HFFc6 (cell line): ENCODE results near the gene CSRNP3. TPM values are rescaled to one million over a fixed set of nuclear protein-coding genes. Genes with fewer than 3 reads are reported as not detected.

Experiments used
- DNase-seq: peaks from one replicate; pipeline ENCODE4 v3.0.0-alpha.2; 2018
- H3K27ac Mint-ChIP-seq: 2 replicates; pipeline ENCODE4 v1.8.0; 2020; ENCODE audit warnings: mild to moderate bottlenecking, mixed read lengths
- H3K27me3 Mint-ChIP-seq: 2 replicates; pipeline ENCODE4 v1.8.0; 2021; ENCODE audit warnings: mild to moderate bottlenecking, moderate library complexity, mixed read lengths; ENCODE audit not compliant: insufficient read depth
- H3K36me3 Mint-ChIP-seq: 2 replicates; pipeline ENCODE4 v1.8.0; 2021; ENCODE audit warnings: low read depth, mixed read lengths
- H3K4me1 Mint-ChIP-seq: 2 replicates; pipeline ENCODE4 v1.8.0; 2020; ENCODE audit warnings: low read depth, mixed read lengths
- H3K4me3 Mint-ChIP-seq: 2 replicates; pipeline ENCODE4 v1.8.0; 2020; ENCODE audit warnings: mild to moderate bottlenecking, moderate library complexity, mixed read lengths
- H3K9me3 Mint-ChIP-seq: 2 replicates; pipeline ENCODE4 v1.8.0; 2020; ENCODE audit warnings: mild to moderate bottlenecking, mixed read lengths
- total RNA-seq, 6 experiments: library from RNA; stranded (reverse); fragmentation: NEBNext Ultra II Directional; extraction: Animal tissue kit (Norgen Biotek cat#: 25700); gene quantifications; 2 replicates in 1 of 6; 3 replicates in 5 of 6; pipeline ENCODE4 v1.2.3, GENCODE V29; 2021
- TF ChIP-seq, protein P1 (sequence below): fragments of 200-600 bp; sonication (generic); IDR thresholded peaks from 2 replicates; pipeline ENCODE4 v1.5.0; 2021; ENCODE audit warnings: antibody characterized with exemption, mild to moderate bottlenecking

CSRNP3 gene
- total RNA-seq, 6 experiments from 2014 or later, result 0.02 to 0.79 (median 0.31) TPM; not detected in 2

DNA sequence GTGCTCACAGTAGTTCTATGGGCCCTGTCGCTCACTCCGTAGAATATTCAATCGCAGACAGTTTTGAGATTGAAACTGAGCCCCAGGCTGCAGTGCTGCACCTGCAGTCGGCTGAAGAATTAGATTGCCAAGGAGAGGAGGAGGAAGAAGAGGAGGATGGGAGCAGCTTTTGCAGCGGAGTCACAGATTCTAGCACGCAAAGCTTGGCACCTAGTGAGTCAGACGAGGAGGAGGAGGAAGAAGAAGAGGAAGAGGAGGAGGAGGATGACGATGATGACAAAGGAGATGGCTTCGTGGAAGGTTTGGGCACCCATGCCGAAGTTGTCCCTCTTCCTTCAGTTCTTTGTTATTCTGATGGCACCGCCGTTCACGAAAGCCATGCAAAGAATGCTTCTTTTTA lies 209.4 kb downstream of the CSRNP3 start:
- no peak for DNase-seq
- Mint-ChIP-seq H3K27ac (no peak overlapping the region), H3K4me3 (no peak overlapping the region), H3K9me3 (peaks cover 15% of the 10 kb centered on the region; the same call in 1 of the 2 replicates), H3K27me3 (peaks cover 2% of the 10 kb centered on the region; the same call in 1 of the 2 replicates), H3K36me3 (no peaks in the 10 kb centered on the region), H3K4me1 (no peaks in the 10 kb centered on the region)
- TF ChIP-seq, protein P1, sequence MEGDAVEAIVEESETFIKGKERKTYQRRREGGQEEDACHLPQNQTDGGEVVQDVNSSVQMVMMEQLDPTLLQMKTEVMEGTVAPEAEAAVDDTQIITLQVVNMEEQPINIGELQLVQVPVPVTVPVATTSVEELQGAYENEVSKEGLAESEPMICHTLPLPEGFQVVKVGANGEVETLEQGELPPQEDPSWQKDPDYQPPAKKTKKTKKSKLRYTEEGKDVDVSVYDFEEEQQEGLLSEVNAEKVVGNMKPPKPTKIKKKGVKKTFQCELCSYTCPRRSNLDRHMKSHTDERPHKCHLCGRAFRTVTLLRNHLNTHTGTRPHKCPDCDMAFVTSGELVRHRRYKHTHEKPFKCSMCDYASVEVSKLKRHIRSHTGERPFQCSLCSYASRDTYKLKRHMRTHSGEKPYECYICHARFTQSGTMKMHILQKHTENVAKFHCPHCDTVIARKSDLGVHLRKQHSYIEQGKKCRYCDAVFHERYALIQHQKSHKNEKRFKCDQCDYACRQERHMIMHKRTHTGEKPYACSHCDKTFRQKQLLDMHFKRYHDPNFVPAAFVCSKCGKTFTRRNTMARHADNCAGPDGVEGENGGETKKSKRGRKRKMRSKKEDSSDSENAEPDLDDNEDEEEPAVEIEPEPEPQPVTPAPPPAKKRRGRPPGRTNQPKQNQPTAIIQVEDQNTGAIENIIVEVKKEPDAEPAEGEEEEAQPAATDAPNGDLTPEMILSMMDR, result no peak

DNA sequence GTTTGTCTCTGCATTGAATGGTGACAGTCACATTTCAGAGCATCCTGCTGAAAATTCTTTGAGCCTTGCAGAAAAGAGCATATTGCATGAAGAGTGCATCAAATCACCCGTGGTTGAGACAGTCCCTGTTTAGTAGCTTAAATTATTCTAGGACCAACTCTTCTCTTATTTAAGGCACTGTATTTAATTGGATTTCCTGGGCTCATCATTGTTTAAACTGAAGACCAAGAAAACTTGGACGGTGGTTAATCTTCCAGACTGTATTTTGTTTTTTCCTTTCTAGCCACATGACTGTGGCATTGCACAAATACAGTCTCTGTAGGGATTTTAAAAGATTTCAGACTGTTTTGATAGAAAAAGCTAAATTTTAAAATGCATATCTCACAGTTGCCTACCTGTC lies 210.1 kb downstream of the CSRNP3 start:
- Mint-ChIP-seq H3K27me3 (peaks cover 2% of the 10 kb centered on the region; the same call in 1 of the 2 replicates), H3K27ac (no peak overlapping the region), H3K9me3 (peaks cover 15% of the 10 kb centered on the region; the same call in 1 of the 2 replicates), H3K4me1 (no peaks in the 10 kb centered on the region), H3K4me3 (no peak overlapping the region), H3K36me3 (no peaks in the 10 kb centered on the region)
- TF ChIP-seq, protein P1, result no peak
- no peak for DNase-seq

DNA sequence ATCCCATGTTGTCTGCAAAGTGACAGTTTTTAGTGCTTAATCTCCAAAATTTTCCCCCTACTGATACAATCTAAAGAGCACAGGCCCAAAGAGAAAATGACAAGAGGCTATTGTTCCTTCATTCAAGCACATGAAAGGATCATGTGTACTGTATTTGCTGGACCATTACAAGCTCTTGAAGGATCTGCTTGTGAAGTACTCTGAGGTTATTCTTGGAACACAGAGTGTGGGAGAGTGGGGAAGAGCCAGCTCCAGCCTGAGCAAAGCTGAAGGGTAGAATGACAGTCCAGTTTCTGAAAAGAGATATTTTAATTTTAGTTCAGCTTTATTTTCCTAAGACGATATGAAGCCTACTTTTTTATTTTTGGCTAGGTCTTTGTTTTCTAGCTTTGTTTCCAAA lies 212.3 kb downstream of the CSRNP3 start:
- H3K36me3 Mint-ChIP-seq, result no peaks in the 10 kb centered on the region
- H3K27ac Mint-ChIP-seq, result no peak overlapping the region
- no peak overlapping the region for H3K4me3 Mint-ChIP-seq
- TF ChIP-seq, protein P1, result no peak
- DNase-seq, result no peak
- H3K27me3 Mint-ChIP-seq, result peaks cover 2% of the 10 kb centered on the region; the same call in 1 of the 2 replicates
- no peaks in the 10 kb centered on the region for H3K4me1 Mint-ChIP-seq
- H3K9me3 Mint-ChIP-seq, result peaks cover 10% of the 10 kb centered on the region; the same call in 1 of the 2 replicates

DNA sequence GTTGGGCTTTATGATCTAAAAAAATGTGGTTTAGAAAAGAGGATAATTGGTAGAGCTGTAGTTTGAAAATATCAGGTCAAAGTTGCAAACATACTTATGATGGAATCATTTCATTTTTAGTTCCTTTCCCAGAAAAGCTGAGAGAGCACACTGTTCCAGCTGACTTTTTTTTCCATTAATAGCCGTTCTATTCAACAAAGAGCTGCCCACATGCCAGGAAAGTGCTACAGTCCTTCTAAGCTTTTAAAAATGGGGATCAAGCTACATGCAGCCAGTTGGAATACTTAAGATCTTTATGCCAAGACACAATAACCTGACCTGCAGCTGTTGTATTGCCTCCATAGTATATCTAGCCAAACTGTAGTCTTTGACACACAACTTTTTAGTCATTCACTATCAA lies 213.0 kb downstream of the CSRNP3 start:
- Mint-ChIP-seq H3K27ac (no peak overlapping the region), H3K36me3 (no peaks in the 10 kb centered on the region), H3K9me3 (peaks cover 10% of the 10 kb centered on the region; the same call in 1 of the 2 replicates), H3K27me3 (peaks cover 2% of the 10 kb centered on the region; the same call in 1 of the 2 replicates), H3K4me1 (no peaks in the 10 kb centered on the region), H3K4me3 (no peak overlapping the region)
- no peak for DNase-seq
- TF ChIP-seq, protein P1, result no peak

DNA sequence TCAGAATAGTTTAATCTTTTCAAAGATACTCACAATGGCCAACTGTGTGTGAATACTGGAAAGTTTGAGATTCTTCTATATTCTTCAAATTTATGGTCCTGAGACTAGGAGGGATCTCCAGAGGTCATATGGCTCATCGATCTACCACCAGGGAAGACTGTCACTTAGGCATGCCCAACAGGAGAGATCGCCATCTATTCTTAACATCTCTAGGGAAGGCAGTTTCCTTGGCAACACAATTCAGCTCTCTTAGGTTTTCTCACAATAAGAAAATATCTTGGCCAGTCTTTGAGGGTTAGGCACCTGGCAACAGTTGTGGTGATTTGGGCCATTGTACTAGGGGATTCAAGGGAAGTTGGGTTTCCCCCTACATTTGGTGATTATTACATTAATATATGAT lies 217.3 kb downstream of the CSRNP3 start:
- TF ChIP-seq, protein P1, result no peak
- Mint-ChIP-seq H3K4me3 (no peak overlapping the region), H3K4me1 (no peaks in the 10 kb centered on the region), H3K27ac (no peak overlapping the region), H3K36me3 (no peaks in the 10 kb centered on the region), H3K9me3 (no peaks in the 10 kb centered on the region), H3K27me3 (no peaks in the 10 kb centered on the region; the same call in 1 of the 2 replicates)
- DNase-seq, result no peak
